HepG2 (cell line): ENCODE measurements around the gene ACBD6. TPM values are rescaled to one million over a fixed set of nuclear protein-coding genes. Genes with fewer than 3 reads are reported as not detected.

Experiments
- BHLHE40 ChIP-seq: IDR thresholded peaks from 2 replicates; pipeline ENCODE4 v1.6.1; 2011; ENCODE audit warnings: low read length, improper control_type of control experiment
- BORCS8-MEF2B ChIP-seq: sonication (generic); formaldehyde crosslinking; IDR thresholded peaks from 2 replicates; pipeline ENCODE4 v1.8.0; 2022; ENCODE audit warnings: mild to moderate bottlenecking, missing genetic modification reagents
- GATAD2A ChIP-seq: IDR thresholded peaks from 2 replicates; pipeline ENCODE4 v1.6.1; 2016
- MATR3 ChIP-seq: sonication (generic); formaldehyde crosslinking; IDR thresholded peaks from 2 replicates; pipeline ENCODE4 v1.4.0; 2020; ENCODE audit warnings: missing genetic modification reagents
- PHF21A ChIP-seq: sonication (generic); formaldehyde crosslinking; IDR thresholded peaks from 2 replicates; pipeline ENCODE4 v1.5.0; 2020; ENCODE audit warnings: mild to moderate bottlenecking, missing genetic modification reagents
- RARA ChIP-seq: IDR thresholded peaks from 2 replicates; pipeline ENCODE4 v1.6.1; 2016; ENCODE audit warnings: missing genetic modification reagents, missing compliant biosample characterization
- RARG ChIP-seq: sonication (generic); formaldehyde crosslinking; IDR thresholded peaks from 2 replicates; pipeline ENCODE4 v1.4.0; 2020; ENCODE audit warnings: low read depth, mild to moderate bottlenecking, missing genetic modification reagents
- SATB2 ChIP-seq: sonication (generic); formaldehyde crosslinking; IDR thresholded peaks from 2 replicates; pipeline ENCODE4 v1.5.0; 2020; ENCODE audit warnings: missing genetic modification reagents
- ZFAT ChIP-seq: sonication (generic); formaldehyde crosslinking; conservative IDR thresholded peaks from 2 replicates; pipeline ENCODE4 v1.8.1; 2023; ENCODE audit warnings: missing genetic modification reagents, inconsistent platforms
- ZNF253 ChIP-seq: sonication (generic); formaldehyde crosslinking; IDR thresholded peaks from 2 replicates; pipeline ENCODE4 v1.8.0; 2022; ENCODE audit warnings: mild to moderate bottlenecking, missing genetic modification reagents, borderline replicate concordance
- polyA plus RNA-seq, 8 experiments: library from polyadenylated mRNA; depleted of rRNA in 3 of 8; stranded (reverse) in 7 of 8; unstranded in 1 of 8; fragments of >200 nt; fragmentation: Illumina TruSeq in 4 of 8; extraction: Trizol in 4 of 8; gene quantifications; 2 replicates each; pipeline versions ENCODE4 v1.2.1 to v1.2.3, GENCODE V29; 2011 to 2016; ENCODE audit warnings: low read depth in 4 of 8, missing spikeins in 1 of 8, mixed read lengths in 1 of 8; ENCODE audit not compliant: insufficient read depth in 1 of 8
- total RNA-seq, 5 experiments: library from RNA; depleted of rRNA; stranded (reverse); fragments of >200 nt; fragmentation: Illumina TruSeq; extraction: Trizol; gene quantifications; 2 replicates each; pipeline ENCODE4 v1.2.3, GENCODE V29; 2016; ENCODE audit warnings: low read depth in 1 of 5
- TF ChIP-seq, protein P1 (sequence below): IDR thresholded peaks from 2 replicates; pipeline ENCODE4 v1.6.1; 2016
- TF ChIP-seq, protein P2 (sequence below): sonication (generic); formaldehyde crosslinking; IDR thresholded peaks from 2 replicates; pipeline ENCODE4 v1.5.0; 2020; ENCODE audit warnings: mild to moderate bottlenecking, missing genetic modification reagents, borderline replicate concordance
- TF ChIP-seq, protein P3 (sequence below): sonication (generic); formaldehyde crosslinking; IDR thresholded peaks from 2 replicates; pipeline ENCODE4 v1.9.0; 2021; ENCODE audit warnings: missing genetic modification reagents, borderline replicate concordance
- TF ChIP-seq, protein P4 (sequence below): sonication (generic); formaldehyde crosslinking; IDR thresholded peaks from 2 replicates; pipeline ENCODE4 v1.5.1; 2020; ENCODE audit warnings: missing genetic modification reagents, mild to moderate bottlenecking, borderline replicate concordance
- TF ChIP-seq, protein P5 (sequence below): sonication (generic); formaldehyde crosslinking; IDR thresholded peaks from 2 replicates; pipeline ENCODE4 v1.5.0; 2020; ENCODE audit warnings: missing genetic modification reagents

ACBD6 gene
- total and polyA plus RNA-seq, 2 of the 13 experiments (the other 11 are each of a cell fraction or from before 2014, with no cell fraction given): 33.5 to 47.2 TPM

DNA sequence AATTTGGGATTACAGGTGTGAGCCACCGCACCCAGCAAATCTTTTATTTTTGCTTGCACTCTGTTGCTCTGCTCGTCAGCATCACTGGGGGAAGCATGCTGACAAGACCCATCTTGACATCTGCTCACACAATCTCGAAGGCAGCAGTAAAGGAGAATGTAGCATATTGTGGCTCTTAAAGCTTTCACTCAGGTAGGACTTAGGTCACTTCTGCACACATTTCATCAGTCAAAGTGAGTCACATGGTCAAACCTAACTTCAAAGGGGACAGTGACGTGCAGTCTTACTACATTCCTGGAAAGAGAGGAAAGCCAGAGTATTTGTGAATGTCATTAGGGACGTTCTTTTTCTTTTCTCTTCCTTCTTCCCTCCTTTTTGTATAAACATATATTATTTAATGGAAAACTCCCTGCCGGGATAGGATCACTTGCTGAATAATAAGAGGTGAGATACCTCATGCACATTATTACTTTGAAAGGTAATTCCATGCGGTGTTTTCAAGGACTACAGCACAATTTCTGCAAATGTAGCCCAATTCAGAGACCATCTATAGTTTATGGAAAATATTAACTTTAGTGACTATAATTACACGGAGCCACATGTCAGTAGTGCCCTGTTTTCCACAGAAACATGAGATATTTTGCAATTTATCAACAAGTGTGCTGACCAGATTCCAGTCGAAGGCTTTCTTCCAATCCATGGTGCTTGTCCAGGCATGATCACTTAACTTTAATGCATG lies 19.3 kb upstream of the ACBD6 start (continued):
- TF ChIP-seq, protein P1, sequence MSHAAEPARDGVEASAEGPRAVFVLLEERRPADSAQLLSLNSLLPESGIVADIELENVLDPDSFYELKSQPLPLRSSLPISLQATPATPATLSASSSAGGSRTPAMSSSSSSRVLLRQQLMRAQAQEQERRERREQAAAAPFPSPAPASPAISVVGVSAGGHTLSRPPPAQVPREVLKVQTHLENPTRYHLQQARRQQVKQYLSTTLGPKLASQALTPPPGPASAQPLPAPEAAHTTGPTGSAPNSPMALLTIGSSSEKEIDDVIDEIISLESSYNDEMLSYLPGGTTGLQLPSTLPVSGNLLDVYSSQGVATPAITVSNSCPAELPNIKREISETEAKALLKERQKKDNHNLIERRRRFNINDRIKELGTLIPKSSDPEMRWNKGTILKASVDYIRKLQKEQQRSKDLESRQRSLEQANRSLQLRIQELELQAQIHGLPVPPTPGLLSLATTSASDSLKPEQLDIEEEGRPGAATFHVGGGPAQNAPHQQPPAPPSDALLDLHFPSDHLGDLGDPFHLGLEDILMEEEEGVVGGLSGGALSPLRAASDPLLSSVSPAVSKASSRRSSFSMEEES: peak; percentile 90
- TF ChIP-seq RARA (CRISPR knock-in tag) (peak; percentile 78), PHF21A (CRISPR knock-in tag) (0 out of 2 replicates have a peak, but pooled peaks have one; percentile 23), GATAD2A (CRISPR knock-in tag) (peak; percentile 81; the same call in 1 of the 2 replicates), BORCS8-MEF2B (CRISPR knock-in tag) (no peak), MATR3 (CRISPR knock-in tag) (no peak), BHLHE40 (0 out of 2 replicates have a peak, but pooled peaks have one; percentile 10), ZFAT (no peak), RARG (CRISPR knock-in tag) (no peak), SATB2 (CRISPR knock-in tag) (no peak), ZNF253 (CRISPR knock-in tag) (no peak)
- TF ChIP-seq, protein P2, sequence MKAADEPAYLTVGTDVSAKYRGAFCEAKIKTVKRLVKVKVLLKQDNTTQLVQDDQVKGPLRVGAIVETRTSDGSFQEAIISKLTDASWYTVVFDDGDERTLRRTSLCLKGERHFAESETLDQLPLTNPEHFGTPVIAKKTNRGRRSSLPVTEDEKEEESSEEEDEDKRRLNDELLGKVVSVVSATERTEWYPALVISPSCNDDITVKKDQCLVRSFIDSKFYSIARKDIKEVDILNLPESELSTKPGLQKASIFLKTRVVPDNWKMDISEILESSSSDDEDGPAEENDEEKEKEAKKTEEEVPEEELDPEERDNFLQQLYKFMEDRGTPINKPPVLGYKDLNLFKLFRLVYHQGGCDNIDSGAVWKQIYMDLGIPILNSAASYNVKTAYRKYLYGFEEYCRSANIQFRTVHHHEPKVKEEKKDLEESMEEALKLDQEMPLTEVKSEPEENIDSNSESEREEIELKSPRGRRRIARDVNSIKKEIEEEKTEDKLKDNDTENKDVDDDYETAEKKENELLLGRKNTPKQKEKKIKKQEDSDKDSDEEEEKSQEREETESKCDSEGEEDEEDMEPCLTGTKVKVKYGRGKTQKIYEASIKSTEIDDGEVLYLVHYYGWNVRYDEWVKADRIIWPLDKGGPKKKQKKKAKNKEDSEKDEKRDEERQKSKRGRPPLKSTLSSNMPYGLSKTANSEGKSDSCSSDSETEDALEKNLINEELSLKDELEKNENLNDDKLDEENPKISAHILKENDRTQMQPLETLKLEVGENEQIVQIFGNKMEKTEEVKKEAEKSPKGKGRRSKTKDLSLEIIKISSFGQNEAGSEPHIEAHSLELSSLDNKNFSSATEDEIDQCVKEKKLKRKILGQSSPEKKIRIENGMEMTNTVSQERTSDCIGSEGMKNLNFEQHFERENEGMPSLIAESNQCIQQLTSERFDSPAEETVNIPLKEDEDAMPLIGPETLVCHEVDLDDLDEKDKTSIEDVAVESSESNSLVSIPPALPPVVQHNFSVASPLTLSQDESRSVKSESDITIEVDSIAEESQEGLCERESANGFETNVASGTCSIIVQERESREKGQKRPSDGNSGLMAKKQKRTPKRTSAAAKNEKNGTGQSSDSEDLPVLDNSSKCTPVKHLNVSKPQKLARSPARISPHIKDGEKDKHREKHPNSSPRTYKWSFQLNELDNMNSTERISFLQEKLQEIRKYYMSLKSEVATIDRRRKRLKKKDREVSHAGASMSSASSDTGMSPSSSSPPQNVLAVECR (CRISPR knock-in tag): no peak
- TF ChIP-seq, protein P3, sequence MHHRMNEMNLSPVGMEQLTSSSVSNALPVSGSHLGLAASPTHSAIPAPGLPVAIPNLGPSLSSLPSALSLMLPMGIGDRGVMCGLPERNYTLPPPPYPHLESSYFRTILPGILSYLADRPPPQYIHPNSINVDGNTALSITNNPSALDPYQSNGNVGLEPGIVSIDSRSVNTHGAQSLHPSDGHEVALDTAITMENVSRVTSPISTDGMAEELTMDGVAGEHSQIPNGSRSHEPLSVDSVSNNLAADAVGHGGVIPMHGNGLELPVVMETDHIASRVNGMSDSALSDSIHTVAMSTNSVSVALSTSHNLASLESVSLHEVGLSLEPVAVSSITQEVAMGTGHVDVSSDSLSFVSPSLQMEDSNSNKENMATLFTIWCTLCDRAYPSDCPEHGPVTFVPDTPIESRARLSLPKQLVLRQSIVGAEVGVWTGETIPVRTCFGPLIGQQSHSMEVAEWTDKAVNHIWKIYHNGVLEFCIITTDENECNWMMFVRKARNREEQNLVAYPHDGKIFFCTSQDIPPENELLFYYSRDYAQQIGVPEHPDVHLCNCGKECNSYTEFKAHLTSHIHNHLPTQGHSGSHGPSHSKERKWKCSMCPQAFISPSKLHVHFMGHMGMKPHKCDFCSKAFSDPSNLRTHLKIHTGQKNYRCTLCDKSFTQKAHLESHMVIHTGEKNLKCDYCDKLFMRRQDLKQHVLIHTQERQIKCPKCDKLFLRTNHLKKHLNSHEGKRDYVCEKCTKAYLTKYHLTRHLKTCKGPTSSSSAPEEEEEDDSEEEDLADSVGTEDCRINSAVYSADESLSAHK (CRISPR knock-in tag): no peak
- TF ChIP-seq, protein P4, sequence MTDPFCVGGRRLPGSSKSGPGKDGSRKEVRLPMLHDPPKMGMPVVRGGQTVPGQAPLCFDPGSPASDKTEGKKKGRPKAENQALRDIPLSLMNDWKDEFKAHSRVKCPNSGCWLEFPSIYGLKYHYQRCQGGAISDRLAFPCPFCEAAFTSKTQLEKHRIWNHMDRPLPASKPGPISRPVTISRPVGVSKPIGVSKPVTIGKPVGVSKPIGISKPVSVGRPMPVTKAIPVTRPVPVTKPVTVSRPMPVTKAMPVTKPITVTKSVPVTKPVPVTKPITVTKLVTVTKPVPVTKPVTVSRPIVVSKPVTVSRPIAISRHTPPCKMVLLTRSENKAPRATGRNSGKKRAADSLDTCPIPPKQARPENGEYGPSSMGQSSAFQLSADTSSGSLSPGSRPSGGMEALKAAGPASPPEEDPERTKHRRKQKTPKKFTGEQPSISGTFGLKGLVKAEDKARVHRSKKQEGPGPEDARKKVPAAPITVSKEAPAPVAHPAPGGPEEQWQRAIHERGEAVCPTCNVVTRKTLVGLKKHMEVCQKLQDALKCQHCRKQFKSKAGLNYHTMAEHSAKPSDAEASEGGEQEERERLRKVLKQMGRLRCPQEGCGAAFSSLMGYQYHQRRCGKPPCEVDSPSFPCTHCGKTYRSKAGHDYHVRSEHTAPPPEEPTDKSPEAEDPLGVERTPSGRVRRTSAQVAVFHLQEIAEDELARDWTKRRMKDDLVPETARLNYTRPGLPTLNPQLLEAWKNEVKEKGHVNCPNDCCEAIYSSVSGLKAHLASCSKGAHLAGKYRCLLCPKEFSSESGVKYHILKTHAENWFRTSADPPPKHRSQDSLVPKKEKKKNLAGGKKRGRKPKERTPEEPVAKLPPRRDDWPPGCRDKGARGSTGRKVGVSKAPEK: 0 out of 2 replicates have a peak, but pooled peaks have one; percentile 13
- TF ChIP-seq, protein P5, sequence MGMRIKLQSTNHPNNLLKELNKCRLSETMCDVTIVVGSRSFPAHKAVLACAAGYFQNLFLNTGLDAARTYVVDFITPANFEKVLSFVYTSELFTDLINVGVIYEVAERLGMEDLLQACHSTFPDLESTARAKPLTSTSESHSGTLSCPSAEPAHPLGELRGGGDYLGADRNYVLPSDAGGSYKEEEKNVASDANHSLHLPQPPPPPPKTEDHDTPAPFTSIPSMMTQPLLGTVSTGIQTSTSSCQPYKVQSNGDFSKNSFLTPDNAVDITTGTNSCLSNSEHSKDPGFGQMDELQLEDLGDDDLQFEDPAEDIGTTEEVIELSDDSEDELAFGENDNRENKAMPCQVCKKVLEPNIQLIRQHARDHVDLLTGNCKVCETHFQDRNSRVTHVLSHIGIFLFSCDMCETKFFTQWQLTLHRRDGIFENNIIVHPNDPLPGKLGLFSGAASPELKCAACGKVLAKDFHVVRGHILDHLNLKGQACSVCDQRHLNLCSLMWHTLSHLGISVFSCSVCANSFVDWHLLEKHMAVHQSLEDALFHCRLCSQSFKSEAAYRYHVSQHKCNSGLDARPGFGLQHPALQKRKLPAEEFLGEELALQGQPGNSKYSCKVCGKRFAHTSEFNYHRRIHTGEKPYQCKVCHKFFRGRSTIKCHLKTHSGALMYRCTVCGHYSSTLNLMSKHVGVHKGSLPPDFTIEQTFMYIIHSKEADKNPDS (CRISPR knock-in tag): no peak
